HL-60 (cell line): Measurements from ENCODE around the gene CACNA1D.

ENCODE experiments used
- DNase-seq, 2 experiments: peaks; one replicate each; pipeline ENCODE4 v3.0.0-alpha.2; 2010 to 2020; ENCODE audit warnings: low read depth in 1 of 2, low spot score in 1 of 2
- H3K27ac ChIP-seq: fragments of 250-450 bp; sonication (Bioruptor Pico); replicated peaks from 2 replicates; pipeline ENCODE4 v1.5.1; 2020; ENCODE audit warnings: mild to moderate bottlenecking, moderate library complexity
- H3K27me3 ChIP-seq: fragments of 250-450 bp; sonication (Bioruptor Pico); 2 replicates; pipeline ENCODE4 v1.5.1; 2021; ENCODE audit warnings: mild to moderate bottlenecking, moderate library complexity; ENCODE audit not compliant: insufficient read depth, poor library complexity, severe bottlenecking
- H3K4me3 ChIP-seq: replicated peaks from 2 replicates; pipeline ENCODE4 v1.5.1; 2011; ENCODE audit warnings: mild to moderate bottlenecking, control low read depth, low read length; ENCODE audit not compliant: insufficient read depth
- CTCF ChIP-seq: IDR thresholded peaks from one replicate; pipeline ENCODE4 v1.5.1; 2011; ENCODE audit warnings: low read length, control low read depth, inconsistent platforms; ENCODE audit not compliant: insufficient read depth
- GABPA ChIP-seq: IDR thresholded peaks from 2 replicates; pipeline ENCODE4 v1.6.1; 2012; ENCODE audit warnings: low read depth
- POLR2AphosphoS5 ChIP-seq: IDR thresholded peaks from 2 replicates; pipeline ENCODE4 v1.6.1; 2012; ENCODE audit warnings: low read depth
- SPI1 ChIP-seq: IDR thresholded peaks from 2 replicates; pipeline ENCODE4 v1.6.1; 2012; ENCODE audit warnings: low read depth, mild to moderate bottlenecking, borderline replicate concordance
- TF ChIP-seq, protein P1 (sequence below): IDR thresholded peaks from 2 replicates; pipeline ENCODE4 v1.6.1; 2012; ENCODE audit warnings: low read depth; ENCODE audit not compliant: insufficient replicate concordance

Gene CACNA1D

GRCh38 chr3:53823026-53823955 is 328.9 kb downstream of the CACNA1D start:
- no peak for DNase-seq
- no peak overlapping the region for H3K27ac ChIP-seq
- H3K27me3 ChIP-seq = peaks cover 6% of the 10 kb centered on the region
- TF ChIP-seq CTCF (no peak), GABPA (no peak), POLR2AphosphoS5 (no peak), SPI1 (no peak)
- TF ChIP-seq, protein P1, sequence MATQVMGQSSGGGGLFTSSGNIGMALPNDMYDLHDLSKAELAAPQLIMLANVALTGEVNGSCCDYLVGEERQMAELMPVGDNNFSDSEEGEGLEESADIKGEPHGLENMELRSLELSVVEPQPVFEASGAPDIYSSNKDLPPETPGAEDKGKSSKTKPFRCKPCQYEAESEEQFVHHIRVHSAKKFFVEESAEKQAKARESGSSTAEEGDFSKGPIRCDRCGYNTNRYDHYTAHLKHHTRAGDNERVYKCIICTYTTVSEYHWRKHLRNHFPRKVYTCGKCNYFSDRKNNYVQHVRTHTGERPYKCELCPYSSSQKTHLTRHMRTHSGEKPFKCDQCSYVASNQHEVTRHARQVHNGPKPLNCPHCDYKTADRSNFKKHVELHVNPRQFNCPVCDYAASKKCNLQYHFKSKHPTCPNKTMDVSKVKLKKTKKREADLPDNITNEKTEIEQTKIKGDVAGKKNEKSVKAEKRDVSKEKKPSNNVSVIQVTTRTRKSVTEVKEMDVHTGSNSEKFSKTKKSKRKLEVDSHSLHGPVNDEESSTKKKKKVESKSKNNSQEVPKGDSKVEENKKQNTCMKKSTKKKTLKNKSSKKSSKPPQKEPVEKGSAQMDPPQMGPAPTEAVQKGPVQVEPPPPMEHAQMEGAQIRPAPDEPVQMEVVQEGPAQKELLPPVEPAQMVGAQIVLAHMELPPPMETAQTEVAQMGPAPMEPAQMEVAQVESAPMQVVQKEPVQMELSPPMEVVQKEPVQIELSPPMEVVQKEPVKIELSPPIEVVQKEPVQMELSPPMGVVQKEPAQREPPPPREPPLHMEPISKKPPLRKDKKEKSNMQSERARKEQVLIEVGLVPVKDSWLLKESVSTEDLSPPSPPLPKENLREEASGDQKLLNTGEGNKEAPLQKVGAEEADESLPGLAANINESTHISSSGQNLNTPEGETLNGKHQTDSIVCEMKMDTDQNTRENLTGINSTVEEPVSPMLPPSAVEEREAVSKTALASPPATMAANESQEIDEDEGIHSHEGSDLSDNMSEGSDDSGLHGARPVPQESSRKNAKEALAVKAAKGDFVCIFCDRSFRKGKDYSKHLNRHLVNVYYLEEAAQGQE = no peak
- H3K4me3 ChIP-seq = no peak overlapping the region

DNA sequence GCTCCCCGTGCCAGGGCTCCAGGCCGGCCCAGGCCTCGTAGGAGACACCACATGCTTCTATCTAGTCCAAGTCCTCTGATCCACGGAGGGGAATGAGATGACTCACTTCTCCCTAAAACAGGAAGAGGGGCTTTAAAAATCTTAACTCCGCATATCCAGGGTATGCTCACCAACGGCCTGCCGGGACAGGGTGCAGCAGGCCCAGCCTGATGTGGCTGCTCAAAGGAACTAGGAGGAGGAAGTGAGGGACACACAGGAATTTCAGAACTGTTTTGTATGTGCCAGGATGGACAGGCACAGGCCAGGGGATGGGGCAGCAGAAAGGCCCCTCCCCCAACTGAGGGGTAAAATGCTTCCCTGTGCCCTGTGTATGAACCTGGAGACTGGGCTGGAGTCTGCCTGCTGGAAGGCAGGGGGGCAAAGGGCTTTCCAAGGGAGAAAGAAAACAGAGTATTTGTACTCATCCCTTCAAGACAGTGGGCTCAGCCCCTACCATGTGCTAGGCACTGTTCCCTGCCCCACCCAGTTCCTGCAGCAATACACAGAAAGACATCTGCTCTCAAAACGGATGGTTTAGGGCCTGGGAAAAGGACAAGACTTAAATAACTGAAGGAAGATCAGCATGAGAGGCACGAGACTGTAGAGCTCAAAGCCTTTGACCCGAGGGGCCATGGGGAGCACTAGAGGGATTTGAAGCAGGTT is 329.7 kb downstream of the CACNA1D start:
- Histone ChIP-seq H3K27me3 (peaks cover 3% of the 10 kb centered on the region), H3K27ac (no peak overlapping the region), H3K4me3 (no peak overlapping the region)
- DNase-seq = no peak
- TF ChIP-seq GABPA (no peak), SPI1 (no peak), CTCF (no peak), POLR2AphosphoS5 (no peak)
- TF ChIP-seq, protein P1 = no peak

GRCh38 chr3:53824795-53825194 is 330.4 kb downstream of the CACNA1D start:
- no peak for TF ChIP-seq CTCF
- TF ChIP-seq POLR2AphosphoS5 = no peak
- no peak for TF ChIP-seq GABPA
- no peak for TF ChIP-seq SPI1
- TF ChIP-seq, protein P1 = no peak
- H3K27ac ChIP-seq = no peak overlapping the region
- H3K4me3 ChIP-seq = no peak overlapping the region
- no peak for DNase-seq
- peaks cover 3% of the 10 kb centered on the region for H3K27me3 ChIP-seq
